ENCODE measurements around the gene ST6GALNAC6.

The ST6GALNAC6 gene

GRCh38 chr9:127915801-127916719, 16.7 kb upstream of the ST6GALNAC6 start:
- peak; percentile 10 for DNase-seq

- no peak for DNase-seq
Measured at GRCh38 chr9:127915325-127915752, 15.9 kb upstream of the ST6GALNAC6 start.

GRCh38 chr9:127913682-127914081, 14.3 kb upstream of the ST6GALNAC6 start:
- no peak for DNase-seq

GRCh38 chr9:127912882-127913281, 13.5 kb upstream of the ST6GALNAC6 start:
- DNase-seq, result no peak

DNA sequence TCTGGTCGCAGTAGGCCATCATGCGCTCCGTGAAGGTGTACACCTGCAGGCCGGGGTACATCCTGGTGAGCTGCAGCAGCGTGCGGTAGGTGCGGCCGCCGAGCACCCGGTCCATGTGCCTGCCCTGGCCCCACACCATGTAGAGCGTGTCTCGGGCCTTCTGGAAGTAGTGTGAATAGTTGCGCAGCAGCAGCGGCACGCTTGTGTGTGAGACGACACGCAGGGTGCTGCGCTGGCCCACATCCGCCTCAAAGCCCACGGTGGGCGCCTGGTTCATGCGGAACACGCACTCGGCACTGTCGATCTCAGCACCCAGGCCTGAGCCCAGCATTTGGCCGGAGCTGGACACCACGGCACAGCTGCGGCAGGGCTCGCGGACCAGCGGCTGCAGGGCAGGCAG, 12.9 kb upstream of the ST6GALNAC6 start:
- no peak for DNase-seq

- no peak for DNase-seq
Measured at GRCh38 chr9:127910613-127911205, 11.3 kb upstream of the ST6GALNAC6 start.

DNA sequence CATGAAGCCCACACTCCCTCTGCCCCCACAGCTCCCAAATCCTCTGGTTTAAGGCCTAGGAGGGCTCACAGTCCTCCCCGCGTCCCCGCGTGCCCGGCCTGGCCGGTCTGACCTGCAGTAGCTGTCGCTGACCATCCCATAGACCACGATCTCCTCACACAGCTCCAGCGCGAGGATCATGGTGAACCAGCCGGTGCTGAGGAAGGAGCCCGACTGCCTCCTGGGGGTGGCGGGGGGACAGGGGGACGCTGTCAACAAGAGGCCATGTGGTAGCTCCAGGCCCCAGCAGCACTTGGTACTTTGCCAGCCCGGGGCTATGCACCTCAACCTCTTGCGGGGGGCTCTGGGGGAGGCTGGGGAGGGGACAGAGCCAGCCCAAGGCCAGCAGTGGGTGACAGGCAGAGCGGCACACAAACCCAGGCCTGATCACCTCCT, 10.5 kb upstream of the ST6GALNAC6 start:
- DNase-seq, result no peak

GRCh38 chr9:127908660-127908926, 9.2 kb upstream of the ST6GALNAC6 start:
- no peak for DNase-seq

DNA sequence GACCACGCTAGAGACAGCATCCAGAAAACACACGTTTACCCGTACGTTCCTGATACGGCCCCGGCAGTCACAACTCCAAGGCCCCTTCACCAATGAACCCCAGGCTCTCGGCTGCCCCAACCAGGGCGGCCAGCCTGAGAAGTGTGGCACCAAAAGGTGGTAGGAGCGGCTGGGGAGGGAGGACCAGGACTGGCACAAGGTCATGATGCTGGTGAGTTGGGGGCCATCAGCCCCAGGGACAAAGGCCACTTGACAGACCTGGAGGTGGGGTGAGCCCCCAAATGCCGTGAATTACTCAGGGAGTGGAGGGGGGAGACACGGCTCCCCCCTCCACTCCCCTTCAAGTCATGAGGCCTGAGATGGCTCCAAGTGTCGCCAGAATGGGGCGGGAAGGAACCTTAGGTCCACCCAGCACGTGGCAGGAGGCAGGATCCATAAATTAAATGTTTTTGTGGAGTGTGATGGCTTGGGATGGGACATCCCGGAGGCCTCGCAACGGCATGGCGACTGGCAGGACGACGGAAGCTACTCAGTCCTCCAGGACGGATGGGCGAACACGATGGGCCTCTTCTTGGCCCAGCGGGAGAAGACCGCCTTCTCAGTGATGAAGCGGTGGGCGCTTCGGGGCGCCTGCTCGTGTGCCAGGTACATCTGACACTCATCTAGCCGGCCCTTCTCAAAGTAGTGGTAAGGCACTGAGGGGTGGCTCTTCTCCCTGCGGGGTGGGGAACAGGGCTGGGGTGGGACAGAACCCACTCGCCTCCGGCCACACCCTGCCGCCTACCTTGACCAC, 8.7 kb upstream of the ST6GALNAC6 start:
- DNase-seq, result no peak

DNA sequence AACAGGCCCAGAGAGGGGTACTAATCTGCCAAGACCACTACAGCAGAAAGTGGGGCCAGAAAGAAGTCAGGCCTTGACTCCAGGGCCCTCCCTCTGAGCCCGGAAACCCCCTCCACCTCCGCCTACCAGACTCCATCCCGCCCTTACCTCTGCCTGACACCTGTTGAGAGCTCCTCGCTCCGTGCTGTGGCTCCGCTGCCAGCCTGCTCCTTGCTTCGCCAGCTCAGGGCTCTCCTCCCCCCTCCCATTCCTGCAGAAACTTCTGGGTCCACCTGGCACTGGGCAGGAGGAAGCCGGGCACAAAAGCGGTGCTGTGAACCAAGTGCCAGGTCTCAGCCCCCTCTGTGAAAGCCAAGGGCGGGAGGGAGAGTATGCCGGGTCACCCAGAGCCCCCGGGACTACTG, 6.4 kb upstream of the ST6GALNAC6 start:
- peak; percentile 62 for DNase-seq

DNA sequence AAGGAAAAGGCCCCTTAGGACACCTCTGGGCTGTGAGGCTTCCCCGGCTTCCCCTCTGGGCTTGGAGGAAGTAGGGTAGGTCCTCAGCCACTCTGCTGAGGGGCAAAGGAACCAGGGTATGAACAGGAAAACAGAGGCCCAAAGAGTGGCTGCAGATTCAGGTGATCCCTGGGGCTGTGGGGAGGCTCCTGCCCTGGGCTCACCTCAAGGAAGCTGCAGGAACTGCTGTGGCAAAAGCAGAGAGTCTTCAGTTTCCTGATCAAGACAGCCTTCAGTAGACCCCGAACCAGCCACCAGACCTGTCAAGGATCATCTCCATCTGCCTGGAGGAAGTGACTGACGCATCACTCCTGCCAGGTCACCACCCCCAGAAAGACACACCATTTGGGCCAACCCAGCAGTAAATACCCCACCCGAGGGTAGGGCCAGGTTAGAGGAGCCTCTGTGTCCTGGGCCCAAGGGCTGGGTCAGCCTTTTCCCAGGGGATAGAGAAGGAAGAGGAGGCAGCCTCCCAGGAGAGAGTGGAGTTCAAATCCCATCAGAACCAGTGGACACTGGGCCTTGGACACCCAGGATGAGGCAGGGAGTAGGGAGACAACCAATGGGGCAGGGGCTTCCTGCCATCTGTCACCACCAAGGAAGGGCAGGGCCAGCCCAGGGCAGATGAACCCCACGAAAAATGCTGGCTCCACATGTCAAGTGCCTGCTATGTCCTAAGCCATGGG, 5.8 kb upstream of the ST6GALNAC6 start:
- peak; percentile 74 for DNase-seq

- peak; percentile 22 for DNase-seq
Measured at GRCh38 chr9:127904561-127905003, 5.2 kb upstream of the ST6GALNAC6 start.

DNA sequence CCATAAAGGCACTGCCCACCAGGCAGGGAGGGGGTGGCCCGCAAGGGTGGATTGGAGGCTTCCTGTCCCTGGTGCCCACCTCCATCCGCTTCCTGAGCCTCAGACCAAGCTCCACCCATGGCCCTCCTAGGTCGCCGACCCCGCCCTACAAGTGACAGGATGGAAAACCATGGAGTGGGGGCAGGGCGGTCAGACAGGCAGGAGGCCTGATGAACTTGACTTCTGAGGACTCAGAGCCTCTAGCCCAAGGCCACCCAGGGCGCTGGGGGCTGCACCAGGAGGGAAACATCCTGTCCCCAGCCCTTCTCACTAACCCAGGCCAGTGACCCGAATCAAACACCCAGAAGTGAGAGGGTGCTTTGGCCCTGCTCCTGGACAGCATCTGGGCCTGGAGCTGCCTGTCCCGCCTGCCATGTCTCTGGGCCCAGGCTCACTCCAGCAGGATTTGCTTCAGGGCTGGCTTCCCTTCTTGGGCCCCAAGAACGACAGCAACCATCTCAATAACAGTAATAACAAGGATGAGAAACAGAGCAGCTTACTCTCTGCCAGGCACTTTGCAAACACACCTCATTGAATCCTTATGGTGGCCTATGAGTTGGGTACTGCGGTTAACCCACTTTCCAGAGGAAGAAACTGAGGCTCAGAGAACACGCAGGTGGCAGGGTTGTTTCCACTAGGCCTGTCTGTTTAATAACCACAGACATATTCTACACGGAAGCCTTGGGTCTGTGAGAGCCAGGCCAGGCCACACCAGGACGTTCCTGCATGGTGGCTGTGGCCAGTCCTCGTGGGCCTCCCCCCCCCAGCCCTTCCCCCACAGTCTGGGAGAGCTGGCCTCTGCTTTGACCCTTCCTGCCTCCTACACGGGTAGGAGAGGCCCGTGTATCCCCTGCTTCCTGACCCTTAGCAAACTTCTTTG, 4.4 kb upstream of the ST6GALNAC6 start:
- DNase-seq, result peak; percentile 90

GRCh38 chr9:127898433-127899127, 823 bp downstream of the ST6GALNAC6 start:
- DNase-seq, result no peak

DNA sequence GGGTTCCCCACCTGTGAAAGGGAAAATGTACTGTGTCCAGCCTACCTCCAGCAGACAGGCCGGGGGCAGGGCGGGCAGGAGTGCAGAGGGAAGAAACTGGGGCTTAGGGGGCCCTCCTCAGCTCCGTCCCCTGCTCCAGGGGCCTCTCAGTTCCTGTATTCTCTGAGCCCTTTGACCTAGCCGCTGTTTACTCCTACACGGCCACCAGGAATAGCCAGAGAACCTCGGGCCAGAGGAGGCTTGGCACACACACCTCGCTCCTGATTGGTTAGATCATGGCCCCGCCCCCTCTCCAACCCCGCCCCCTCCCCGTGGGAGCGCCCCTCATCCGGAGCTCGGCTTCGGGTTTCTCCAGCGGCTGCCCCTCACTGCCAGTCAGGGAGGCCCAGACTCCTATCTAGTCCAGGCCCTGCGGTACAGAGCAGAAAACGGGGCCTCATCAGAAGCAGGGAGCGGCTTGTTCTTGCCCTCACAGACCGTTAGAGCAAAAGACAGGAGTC, 2.2 kb downstream of the ST6GALNAC6 start:
- DNase-seq, result no peak

- no peak for DNase-seq
Measured at GRCh38 chr9:127896395-127897192, 2.8 kb downstream of the ST6GALNAC6 start.

DNA sequence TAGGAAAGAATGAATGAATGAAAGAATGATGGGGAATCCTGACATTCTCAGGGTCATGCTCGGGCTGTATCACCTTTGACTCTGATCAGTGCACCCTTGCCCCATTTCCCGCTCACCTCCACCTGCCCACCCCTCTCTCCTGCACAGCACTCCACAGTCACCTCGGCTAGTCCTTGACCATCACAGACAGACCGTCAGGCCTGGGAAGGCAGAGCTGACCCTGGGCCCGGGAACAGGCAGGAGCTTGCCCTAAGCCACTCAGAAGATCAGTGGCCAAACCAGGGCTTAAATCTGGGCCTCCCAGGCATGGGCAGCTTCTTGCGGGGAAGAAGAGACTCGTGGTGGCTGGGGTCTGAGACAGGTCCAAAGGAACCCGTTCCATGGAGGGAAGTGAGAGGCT, 3.6 kb downstream of the ST6GALNAC6 start:
- no peak for DNase-seq

GRCh38 chr9:127893392-127893791, 6.0 kb downstream of the ST6GALNAC6 start:
- no peak for DNase-seq

GRCh38 chr9:127892831-127893230, 6.6 kb downstream of the ST6GALNAC6 start:
- DNase-seq, result no peak

- no peak for DNase-seq
Measured at GRCh38 chr9:127890053-127890452, 9.3 kb downstream of the ST6GALNAC6 start.

All from activated CD4-positive, alpha-beta T cell treated with anti-CD3 and anti-CD28 coated beads, Interleukin-2, amount 50 U/mL, for 16 hours (primary cell).